GM19239 (cell line): ENCODE measurements around the gene NFILZ.
A peak's percentile ranks its signal among the peaks of the same experiment; 100 is the strongest.

Experiments
- DNase-seq: peaks from one replicate; pipeline ENCODE4 v3.0.0; 2011; ENCODE audit warnings: low spot score; ENCODE audit not compliant: insufficient read length
- FAIRE-seq: peaks from 2 replicates; lab custom pipeline; 2011; peaks lifted over from hg19 to GRCh38; lab: Jason Lieb, UNC

The NFILZ gene

GRCh38 chr19:8640402-8641004 lies 10.1 kb downstream of the NFILZ start:
- no peak for DNase-seq
- no peak for FAIRE-seq

- FAIRE-seq: no peak
- no peak for DNase-seq
Observed at GRCh38 chr19:8641221-8641907, 10.9 kb downstream of the NFILZ start.

DNA sequence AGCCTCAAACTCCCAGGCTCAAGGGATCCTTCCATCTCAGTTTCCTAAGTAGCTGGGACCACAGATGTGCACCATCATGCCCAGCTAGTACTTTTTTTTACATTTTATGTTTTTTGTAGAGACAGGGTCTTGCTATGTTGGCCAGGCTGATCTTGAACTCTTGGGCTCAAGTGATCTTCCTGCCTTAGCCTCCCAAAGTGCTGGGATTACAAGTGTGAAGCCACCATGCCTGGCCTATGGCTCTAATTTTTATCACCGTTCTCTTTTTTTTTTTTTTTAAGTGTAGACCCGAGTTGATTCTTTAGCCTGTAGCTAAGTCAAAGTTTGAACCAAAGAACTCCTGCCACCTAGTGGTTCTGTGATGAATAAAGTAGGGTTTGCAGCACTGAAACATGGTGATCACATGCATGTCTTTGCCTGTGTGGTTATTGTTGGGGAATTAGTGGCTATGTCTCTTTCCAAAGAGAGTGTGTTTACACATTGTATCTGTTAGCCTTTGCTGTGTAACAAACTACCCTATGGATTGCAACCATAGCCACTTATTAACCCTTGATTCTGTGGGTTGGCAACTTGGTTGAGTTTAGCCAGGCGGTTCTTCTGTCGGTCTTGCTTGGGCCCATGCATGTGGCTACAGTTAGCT lies 11.6 kb downstream of the NFILZ start:
- FAIRE-seq (no peak), DNase-seq (no peak)

- DNase-seq (no peak), FAIRE-seq (no peak)
Observed at GRCh38 chr19:8642561-8642960, 12.1 kb downstream of the NFILZ start.

- FAIRE-seq (no peak), DNase-seq (no peak)
Observed at GRCh38 chr19:8643860-8644653, 13.6 kb downstream of the NFILZ start.

DNA sequence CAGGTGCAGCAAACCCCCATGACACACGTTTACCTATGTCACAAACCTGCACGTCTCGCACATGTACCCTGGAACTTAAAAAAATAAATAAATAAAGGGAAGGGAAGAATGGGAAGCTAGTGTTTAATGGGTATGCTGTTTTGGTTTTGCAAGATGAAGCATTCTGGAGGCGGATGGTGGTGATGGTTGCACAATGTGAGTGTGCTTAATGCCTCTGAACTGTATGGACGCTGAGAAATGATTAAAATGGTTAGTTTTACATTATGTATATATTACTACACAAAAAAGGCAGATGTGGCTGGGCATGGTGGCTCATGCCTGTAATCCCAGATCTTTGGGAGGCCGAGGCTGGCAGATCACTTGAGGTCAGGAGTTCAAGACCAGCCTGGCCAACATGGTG lies 17.8 kb downstream of the NFILZ start:
- FAIRE-seq (no peak), DNase-seq (no peak)

GRCh38 chr19:8654591-8655339 lies 24.3 kb downstream of the NFILZ start:
- FAIRE-seq: no peak

GRCh38 chr19:8655340-8655709 lies 24.9 kb downstream of the NFILZ start:
- FAIRE-seq (no peak), DNase-seq (no peak)

More at GRCh38 chr19:8654591-8655339, 24.3 kb downstream of the NFILZ start:
- peak; percentile 71 for DNase-seq

DNA sequence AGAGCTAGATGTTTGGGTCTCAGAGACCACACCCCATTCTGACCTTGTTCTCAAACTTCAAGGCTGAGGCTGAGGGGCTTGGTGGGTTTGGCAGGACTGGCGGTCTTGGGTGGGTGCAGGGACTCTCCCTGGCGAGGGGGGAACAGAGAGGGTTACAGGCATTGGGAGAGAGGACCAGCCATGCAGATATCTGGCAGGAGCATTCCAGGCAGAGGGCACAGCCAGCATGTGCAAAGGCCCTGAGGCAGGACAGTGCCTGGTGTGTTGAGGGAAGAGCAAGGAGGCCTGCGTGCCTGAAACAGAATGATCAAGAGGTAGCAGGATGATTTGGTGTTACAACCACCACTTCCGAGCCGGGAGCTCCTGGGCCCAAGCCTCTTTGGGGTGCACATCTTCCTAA lies 27.4 kb downstream of the NFILZ start:
- FAIRE-seq (no peak), DNase-seq (no peak)

DNA sequence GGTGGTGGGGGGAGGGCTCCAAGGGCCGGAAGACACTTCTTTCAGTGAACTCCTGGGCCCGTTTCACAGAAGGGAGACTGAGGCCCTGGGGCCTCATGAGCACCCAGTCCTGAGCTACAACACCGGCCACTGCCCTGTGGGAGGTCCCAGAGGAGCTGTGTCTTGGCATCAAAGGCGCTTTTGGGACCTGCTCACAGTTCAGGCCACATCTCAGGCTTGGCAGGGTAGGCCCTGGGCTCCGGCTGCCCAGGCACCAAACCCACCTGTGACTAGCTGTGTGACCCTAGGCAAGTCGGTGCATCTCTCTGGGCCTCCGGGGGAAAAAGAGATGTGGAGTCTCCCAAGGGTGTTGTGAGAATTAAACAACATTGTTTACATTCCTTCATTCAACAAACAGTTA lies 29.5 kb downstream of the NFILZ start:
- no peak for DNase-seq
- no peak for FAIRE-seq

DNA sequence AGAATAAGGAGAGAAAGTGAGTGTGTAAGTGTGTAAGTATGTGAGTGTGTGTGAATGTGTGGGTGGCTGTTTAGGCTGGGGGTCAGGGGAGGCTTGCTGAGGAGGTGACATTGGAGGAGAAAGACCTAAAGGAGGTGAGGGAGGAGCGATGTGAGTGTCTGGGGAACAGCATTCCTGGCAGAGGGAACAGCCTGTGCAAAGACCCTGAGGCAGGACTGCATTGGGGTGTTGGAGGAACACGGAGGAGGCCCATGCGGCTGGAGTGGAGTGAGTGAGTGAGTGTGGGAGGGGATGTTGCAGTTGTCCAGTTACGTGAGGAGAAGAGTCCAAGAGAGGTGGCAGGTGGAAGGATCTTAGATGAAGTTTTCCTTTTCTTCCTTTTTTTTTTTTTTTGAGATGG lies 31.8 kb downstream of the NFILZ start:
- FAIRE-seq (no peak), DNase-seq (no peak)

GRCh38 chr19:8663920-8664670 lies 33.7 kb downstream of the NFILZ start:
- FAIRE-seq (no peak), DNase-seq (no peak)

- FAIRE-seq (no peak), DNase-seq (no peak)
Observed at GRCh38 chr19:8664671-8665057, 34.2 kb downstream of the NFILZ start.

DNA sequence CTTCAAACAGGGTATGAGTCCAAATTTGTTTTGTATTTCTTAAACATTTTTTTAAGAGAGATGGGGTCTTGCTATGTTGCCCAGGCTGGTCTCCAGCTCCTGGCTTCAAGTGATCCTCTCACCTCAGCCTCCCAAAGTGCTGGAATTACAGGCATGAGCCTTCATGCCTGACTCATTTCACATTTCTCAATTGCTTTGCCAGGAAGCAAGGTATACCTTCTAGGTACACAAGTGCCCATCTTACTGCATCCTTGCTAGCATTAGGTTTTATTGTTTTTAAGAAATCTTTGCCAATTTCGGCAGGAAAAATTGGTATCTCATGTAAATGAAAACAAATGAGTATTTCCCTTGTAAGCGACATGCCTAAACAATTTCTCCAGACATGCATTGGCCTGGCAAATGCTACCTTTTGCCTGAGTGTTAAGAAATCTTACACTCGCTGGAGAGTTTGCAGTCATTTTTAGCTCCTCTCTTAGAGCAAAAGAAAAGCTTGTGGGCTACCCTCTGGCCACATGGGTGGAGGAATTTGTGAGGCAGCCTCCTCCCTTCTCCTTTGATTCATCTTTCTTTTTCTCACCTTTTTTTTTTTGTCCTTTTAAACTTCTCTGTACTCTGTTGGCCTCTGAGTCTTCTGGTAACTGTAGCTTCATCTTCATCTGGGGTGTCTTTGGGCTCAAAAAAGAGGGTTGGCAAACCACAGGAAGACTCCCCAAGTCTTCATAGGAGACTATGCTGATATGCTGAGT lies 35.2 kb downstream of the NFILZ start:
- FAIRE-seq: no peak
- no peak for DNase-seq

GRCh38 chr19:8666814-8667405 lies 36.5 kb downstream of the NFILZ start:
- FAIRE-seq (no peak), DNase-seq (no peak)

DNA sequence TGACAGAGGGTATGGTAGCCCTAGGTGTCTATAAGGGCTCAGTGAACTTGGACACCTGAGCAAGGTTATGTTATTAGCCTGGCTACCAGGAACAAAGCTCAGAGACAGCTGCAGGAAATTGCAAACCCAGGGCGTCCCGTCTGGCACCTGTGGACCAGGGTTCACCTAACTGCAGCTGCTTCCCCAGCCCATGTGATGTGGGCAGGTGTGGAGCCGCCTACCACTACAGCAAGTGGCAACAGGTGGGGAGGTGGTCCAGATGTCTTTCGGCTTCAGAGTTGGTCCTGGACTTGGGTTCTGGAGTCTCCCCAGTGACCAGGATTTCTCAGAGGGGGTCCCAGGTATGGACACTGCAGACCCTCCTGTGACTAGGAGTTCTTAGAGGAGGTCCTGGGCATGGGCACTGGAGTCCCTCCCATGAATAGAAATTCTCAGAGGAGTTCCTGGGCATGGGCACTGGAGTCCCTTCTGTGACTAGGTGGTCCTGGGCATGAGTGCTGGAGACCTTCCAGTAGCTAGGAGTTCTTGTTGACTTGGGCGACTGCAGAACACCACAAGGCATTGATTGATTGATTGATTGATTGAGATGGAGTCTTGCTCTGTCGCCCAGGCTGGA lies 43.0 kb downstream of the NFILZ start:
- DNase-seq: no peak
- FAIRE-seq: no peak

DNA sequence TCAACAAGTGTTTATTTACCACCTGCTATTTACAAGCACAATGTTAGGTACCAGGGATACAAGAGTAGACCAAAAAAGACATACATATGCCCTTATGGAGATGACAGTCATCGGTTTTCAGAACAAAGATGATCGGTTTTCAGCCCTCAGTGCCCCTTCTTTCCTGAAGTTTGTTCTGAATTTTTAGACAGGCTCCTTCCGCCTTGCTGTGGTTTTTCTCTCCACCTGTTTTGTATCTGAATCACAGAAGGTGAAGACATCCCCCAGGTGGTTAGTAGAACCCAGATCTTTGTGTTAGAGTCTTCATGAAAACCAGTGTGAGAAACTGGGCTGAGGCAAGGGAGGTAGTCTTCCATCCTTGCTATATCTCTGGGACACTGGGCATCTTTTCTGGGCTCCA lies 44.6 kb downstream of the NFILZ start:
- FAIRE-seq: no peak
- DNase-seq: no peak

GRCh38 chr19:8678244-8678807 lies 47.9 kb downstream of the NFILZ start:
- no peak for DNase-seq
- FAIRE-seq: no peak
